Loucy (cell line): ENCODE measurements around the gene EXOSC10.

Experiments used
- H2AFZ ChIP-seq: fragments of 200-600 bp; sonication (generic); 2 replicates; pipeline ENCODE4 v1.6.0; 2016; ENCODE audit warnings: antibody characterized with exemption, mild to moderate bottlenecking, low read length, moderate library complexity
- H3F3A ChIP-seq: fragments of 200-600 bp; 2 replicates; pipeline ENCODE4 v1.6.0; 2016; ENCODE audit warnings: antibody characterized with exemption, low read depth, mild to moderate bottlenecking
- H3K27me3 ChIP-seq: fragments of 200-600 bp; sonication (generic); 2 replicates; pipeline ENCODE4 v1.6.1; 2014; ENCODE audit warnings: low read length, mild to moderate bottlenecking; ENCODE audit not compliant: insufficient read depth, poor library complexity, severe bottlenecking
- H3K36me3 ChIP-seq: fragments of 200-600 bp; sonication (generic); 2 replicates; pipeline ENCODE4 v1.6.1; 2016; ENCODE audit warnings: low read length; ENCODE audit not compliant: insufficient read depth
- H3K4me1 ChIP-seq: fragments of 200-600 bp; sonication (generic); 2 replicates; pipeline ENCODE4 v1.5.1; 2014; ENCODE audit warnings: low read length, mild to moderate bottlenecking; ENCODE audit not compliant: insufficient read depth, poor library complexity, severe bottlenecking
- H3K4me2 ChIP-seq: fragments of 200-600 bp; sonication (generic); 2 replicates; pipeline ENCODE4 v1.6.0; 2014; ENCODE audit warnings: antibody characterized with exemption, low read length, low read depth, mild to moderate bottlenecking; ENCODE audit not compliant: poor library complexity, severe bottlenecking
- H3K4me3 ChIP-seq: fragments of 200-600 bp; sonication (generic); 2 replicates; pipeline ENCODE4 v1.5.1; 2014; ENCODE audit warnings: low read length, mild to moderate bottlenecking, mixed read lengths; ENCODE audit not compliant: poor library complexity, severe bottlenecking
- H3K79me2 ChIP-seq: fragments of 200-600 bp; sonication (generic); 2 replicates; pipeline ENCODE4 v1.6.1; 2014; ENCODE audit warnings: low read length; ENCODE audit not compliant: insufficient read depth
- H3K9ac ChIP-seq: fragments of 200-600 bp; sonication (generic); 2 replicates; pipeline ENCODE4 v1.6.0; 2014; ENCODE audit warnings: mild to moderate bottlenecking, low read depth, low read length, moderate library complexity; ENCODE audit not compliant: poor library complexity, severe bottlenecking
- H3K9me2 ChIP-seq: fragments of 200-600 bp; sonication (generic); replicated peaks from 2 replicates; pipeline ENCODE4 v1.6.1; 2016; ENCODE audit warnings: low read depth, low read length, mixed read lengths
- H3K9me3 ChIP-seq: fragments of 200-600 bp; sonication (generic); 2 replicates; pipeline ENCODE4 v1.6.1; 2014; ENCODE audit warnings: mild to moderate bottlenecking, antibody characterized with exemption, low read length, low read depth; ENCODE audit not compliant: insufficient read depth
- H4K20me1 ChIP-seq: fragments of 200-600 bp; sonication (generic); 2 replicates; pipeline ENCODE4 v1.6.0; 2014; ENCODE audit warnings: antibody characterized with exemption, low read length, mild to moderate bottlenecking; ENCODE audit not compliant: insufficient read depth, poor library complexity, severe bottlenecking
- EZH2phosphoT487 ChIP-seq: fragments of 200-600 bp; IDR thresholded peaks from 2 replicates; pipeline ENCODE4 v1.6.1; 2018; ENCODE audit warnings: antibody characterized with exemption, mild to moderate bottlenecking, moderate library complexity, borderline replicate concordance
- TF ChIP-seq, protein P1 (sequence below): fragments of 200-600 bp; sonication (generic); conservative IDR thresholded peaks from 2 replicates; pipeline ENCODE4 v1.5.1; 2014; ENCODE audit warnings: mild to moderate bottlenecking, antibody characterized with exemption, low read length

EXOSC10 gene

DNA sequence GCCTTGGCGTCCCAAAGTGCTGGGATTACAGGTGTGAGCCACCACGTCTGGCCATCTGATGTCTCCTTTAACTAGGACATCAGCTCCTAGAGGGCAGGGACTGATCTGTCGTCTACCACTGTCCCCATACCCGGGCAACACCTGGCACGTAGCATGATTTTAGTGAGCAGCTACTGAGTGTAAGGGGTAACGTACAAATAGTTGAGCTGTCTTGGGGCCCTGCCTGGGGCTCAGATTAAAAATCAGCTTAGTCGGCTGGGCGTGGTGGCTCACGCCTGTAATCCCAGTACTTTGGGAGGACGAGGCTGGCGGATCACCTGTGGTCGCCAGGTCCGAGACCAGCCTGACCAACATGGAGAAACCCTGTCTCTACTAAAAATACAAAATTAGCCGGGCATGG lies 41.6 kb downstream of the EXOSC10 start:
- TF ChIP-seq EZH2phosphoT487 = no peak
- TF ChIP-seq, protein P1, sequence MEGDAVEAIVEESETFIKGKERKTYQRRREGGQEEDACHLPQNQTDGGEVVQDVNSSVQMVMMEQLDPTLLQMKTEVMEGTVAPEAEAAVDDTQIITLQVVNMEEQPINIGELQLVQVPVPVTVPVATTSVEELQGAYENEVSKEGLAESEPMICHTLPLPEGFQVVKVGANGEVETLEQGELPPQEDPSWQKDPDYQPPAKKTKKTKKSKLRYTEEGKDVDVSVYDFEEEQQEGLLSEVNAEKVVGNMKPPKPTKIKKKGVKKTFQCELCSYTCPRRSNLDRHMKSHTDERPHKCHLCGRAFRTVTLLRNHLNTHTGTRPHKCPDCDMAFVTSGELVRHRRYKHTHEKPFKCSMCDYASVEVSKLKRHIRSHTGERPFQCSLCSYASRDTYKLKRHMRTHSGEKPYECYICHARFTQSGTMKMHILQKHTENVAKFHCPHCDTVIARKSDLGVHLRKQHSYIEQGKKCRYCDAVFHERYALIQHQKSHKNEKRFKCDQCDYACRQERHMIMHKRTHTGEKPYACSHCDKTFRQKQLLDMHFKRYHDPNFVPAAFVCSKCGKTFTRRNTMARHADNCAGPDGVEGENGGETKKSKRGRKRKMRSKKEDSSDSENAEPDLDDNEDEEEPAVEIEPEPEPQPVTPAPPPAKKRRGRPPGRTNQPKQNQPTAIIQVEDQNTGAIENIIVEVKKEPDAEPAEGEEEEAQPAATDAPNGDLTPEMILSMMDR = no peak
- Histone ChIP-seq H3K79me2 (peaks cover 42% of the 10 kb centered on the region), H3K9me2 (no peaks in the 10 kb centered on the region), H3K9ac (no peak overlapping the region), H3K36me3 (peaks cover 11% of the 10 kb centered on the region; the same call in 1 of the 2 replicates), H3K4me2 (peak overlapping the region; percentile 88), H2AFZ (no peak overlapping the region), H3K4me3 (no peak overlapping the region), H4K20me1 (peaks cover 16% of the 10 kb centered on the region), H3F3A (no peaks in the 10 kb centered on the region), H3K27me3 (no peaks in the 10 kb centered on the region), H3K4me1 (peaks cover 21% of the 10 kb centered on the region), H3K9me3 (no peaks in the 10 kb centered on the region)

DNA sequence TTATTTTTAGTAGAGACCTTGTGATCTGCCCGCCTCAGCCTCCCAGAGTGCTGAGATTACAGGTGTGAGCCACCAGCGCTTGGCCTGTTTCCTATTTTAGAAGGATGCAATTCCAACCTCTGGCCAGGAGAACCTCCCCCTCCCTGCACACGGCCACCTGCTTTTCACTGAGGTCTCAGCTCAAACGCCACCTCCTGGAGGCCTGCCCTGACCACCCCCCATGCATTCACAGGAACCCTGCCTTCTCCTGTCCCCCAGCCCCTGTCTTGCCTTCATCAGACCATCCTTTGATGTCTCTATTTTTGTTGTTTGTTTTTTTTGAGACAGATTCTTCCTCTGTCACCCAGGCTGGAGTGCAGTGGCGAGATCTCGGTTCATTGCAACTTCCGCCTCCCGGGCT lies 42.2 kb downstream of the EXOSC10 start:
- H3K36me3 ChIP-seq = peaks cover 11% of the 10 kb centered on the region; the same call in 1 of the 2 replicates
- TF ChIP-seq, protein P1 = no peak
- TF ChIP-seq EZH2phosphoT487 = no peak
- H3K4me1 ChIP-seq = peaks cover 16% of the 10 kb centered on the region
- peak overlapping the region; percentile 88 for H3K4me2 ChIP-seq
- H3K4me3 ChIP-seq = no peak overlapping the region
- H3K9ac ChIP-seq = no peak overlapping the region
- no peaks in the 10 kb centered on the region for H3K27me3 ChIP-seq
- H3F3A ChIP-seq = no peaks in the 10 kb centered on the region
- peaks cover 42% of the 10 kb centered on the region for H3K79me2 ChIP-seq
- no peaks in the 10 kb centered on the region for H3K9me3 ChIP-seq
- H3K9me2 ChIP-seq = no peaks in the 10 kb centered on the region
- peaks cover 16% of the 10 kb centered on the region for H4K20me1 ChIP-seq
- H2AFZ ChIP-seq = no peak overlapping the region

DNA sequence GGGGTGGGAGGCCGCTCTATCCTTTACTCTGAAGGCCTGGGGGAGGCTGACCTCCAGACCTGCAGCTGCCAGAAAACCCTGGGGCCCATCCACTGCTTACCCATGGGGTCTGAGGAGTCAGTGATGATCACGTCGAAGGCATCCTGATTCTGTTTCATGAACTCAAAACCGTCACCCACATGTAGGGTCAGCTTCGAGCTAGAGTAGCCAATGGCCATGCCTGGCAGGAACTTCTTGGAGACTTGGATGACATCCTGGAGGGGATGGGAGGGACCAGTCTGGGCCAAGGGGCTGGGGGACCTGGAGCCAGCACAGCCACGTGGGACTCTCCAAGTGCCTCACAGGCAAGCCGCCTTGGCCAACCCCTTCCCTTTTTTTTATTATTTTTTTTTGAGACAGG lies 43.2 kb downstream of the EXOSC10 start:
- H3K4me1 ChIP-seq = peaks cover 11% of the 10 kb centered on the region
- H3K27me3 ChIP-seq = no peaks in the 10 kb centered on the region
- no peak for TF ChIP-seq EZH2phosphoT487
- TF ChIP-seq, protein P1 = no peak
- no peaks in the 10 kb centered on the region for H3K9me3 ChIP-seq
- H3F3A ChIP-seq = no peaks in the 10 kb centered on the region
- no peak overlapping the region for H3K9ac ChIP-seq
- no peak overlapping the region for H3K4me2 ChIP-seq
- peaks cover 38% of the 10 kb centered on the region for H3K79me2 ChIP-seq
- no peak overlapping the region for H3K4me3 ChIP-seq
- peaks cover 16% of the 10 kb centered on the region for H4K20me1 ChIP-seq
- H3K9me2 ChIP-seq = no peaks in the 10 kb centered on the region
- H2AFZ ChIP-seq = no peak overlapping the region
- H3K36me3 ChIP-seq = peaks cover 11% of the 10 kb centered on the region; the same call in 1 of the 2 replicates
